IPS-NIHi11 (cell line): Measurements from ENCODE around the gene STK32C.

Source experiments
- DNase-seq: peaks from one replicate; pipeline ENCODE4 v3.0.0; 2012; ENCODE audit warnings: mixed read lengths, low spot score

The STK32C gene

GRCh38 chr10:132265890-132266496 lies 41.8 kb downstream of the STK32C start:
- DNase-seq = no peak

DNA sequence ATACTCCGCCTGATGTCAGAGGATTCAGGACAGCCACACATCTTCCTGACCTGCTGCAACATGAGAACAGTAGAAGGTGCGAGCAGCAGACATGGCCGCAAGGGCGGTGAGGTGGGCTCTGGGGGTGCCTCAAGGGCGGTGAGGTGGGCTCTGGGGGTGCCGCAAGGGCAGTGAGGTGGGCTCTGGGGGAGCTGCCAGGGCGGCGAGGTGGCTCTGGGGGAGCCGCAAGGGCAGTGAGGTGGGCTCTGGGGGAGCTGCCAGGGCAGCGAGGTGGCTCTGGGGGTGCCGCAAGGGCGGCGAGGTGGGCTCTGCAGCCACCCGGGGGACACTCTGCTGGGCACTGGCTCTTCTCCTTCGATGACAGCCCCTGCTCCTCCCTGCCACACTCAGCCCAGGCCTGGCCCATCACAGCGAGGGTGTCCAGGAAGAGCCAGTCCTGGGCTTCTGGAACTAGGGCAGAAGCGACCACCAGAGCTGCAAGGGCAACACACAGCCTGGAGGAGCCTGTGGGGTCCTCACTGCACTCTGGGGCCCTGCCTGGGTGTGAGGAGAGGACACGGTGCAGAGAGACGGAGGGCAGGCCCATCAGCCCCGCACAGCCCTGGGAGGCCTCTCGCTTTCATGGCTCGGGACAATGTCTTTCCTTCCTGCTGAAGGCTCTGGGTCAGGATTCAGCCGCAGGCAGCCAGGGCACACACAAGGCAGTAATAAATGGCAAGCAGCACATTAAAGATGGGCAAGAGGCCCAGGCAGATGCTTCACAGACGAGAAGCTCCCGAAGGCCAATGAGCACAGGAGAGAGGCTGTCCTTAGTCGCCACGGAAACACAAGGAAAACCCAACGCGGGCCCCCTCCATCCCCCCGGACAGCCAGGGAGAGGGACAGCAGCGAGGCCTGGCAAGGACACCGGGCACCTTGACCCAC lies 42.5 kb downstream of the STK32C start:
- DNase-seq = no peak

DNA sequence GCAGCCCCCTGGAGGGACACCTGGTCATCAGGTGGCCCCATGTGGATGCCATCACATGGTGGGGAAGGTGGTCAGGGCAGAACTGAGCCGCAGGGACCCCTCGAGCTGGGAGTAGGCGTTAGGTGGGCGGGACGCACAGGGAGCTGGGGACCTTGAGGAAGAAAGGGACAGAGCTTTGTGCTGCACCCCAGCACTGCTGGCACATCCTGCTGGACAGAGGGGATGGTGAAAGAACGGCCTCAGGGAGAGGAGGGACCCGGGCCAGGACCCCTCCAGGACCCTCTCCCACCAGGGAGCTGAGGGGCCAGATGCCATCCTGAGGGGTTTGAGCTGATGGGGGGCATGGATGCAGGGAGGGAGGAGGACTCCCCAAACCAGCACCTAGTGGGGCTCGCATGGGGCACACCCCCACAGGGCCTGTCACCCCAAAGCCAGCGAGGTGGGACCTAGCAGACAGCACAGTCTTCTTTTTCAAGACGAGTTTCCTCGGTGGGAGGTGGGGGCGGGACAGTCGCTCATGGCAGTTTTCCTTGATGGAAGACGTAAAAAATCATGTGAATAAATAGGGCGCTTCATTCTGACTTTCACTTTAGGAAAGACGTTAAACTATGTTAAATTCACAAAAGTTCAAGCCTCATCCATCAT lies 43.3 kb downstream of the STK32C start:
- DNase-seq = no peak

- no peak for DNase-seq
Measured at GRCh38 chr10:132263866-132264265, 43.9 kb downstream of the STK32C start.

DNA sequence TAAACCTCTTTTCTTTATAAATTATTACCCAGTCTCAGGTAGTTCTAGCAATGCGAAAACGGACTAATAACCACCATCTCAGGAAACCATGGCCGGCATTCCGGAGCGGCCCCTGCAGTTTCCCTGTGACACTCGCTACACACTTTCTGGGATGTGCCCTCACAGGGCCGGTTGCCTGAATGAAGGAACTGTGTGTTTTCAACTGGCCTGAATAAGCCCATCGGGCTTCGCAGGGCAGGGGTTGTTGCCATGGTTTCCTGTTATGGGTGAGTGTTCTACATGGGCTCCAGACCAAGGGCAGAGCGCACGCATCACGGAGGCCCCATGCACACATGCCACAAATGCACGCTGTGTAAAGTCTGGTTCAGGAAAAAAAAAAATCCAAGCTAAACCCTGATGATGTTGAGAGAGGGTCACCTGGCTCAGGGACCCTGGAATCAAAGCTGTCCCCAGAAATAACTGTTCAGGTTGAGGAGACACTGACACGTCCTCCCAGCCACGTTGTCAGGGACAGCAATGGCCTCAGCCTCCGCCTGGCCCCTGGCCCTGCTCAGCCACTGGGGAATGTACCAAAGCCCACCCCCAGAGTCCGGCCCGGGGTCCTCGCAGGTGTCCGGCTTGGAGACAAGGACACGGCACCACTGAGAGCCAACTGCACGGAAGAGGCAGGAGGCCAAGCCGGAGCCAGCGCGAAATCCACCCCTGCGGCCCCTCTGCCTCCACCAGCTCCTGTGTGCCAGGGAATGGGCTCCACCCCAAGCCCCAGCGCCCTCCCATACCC lies 47.9 kb downstream of the STK32C start:
- DNase-seq = no peak

- no peak for DNase-seq
Measured at GRCh38 chr10:132258423-132258822, 49.3 kb downstream of the STK32C start.

- no peak for DNase-seq
Measured at GRCh38 chr10:132257907-132258306, 49.8 kb downstream of the STK32C start.

DNA sequence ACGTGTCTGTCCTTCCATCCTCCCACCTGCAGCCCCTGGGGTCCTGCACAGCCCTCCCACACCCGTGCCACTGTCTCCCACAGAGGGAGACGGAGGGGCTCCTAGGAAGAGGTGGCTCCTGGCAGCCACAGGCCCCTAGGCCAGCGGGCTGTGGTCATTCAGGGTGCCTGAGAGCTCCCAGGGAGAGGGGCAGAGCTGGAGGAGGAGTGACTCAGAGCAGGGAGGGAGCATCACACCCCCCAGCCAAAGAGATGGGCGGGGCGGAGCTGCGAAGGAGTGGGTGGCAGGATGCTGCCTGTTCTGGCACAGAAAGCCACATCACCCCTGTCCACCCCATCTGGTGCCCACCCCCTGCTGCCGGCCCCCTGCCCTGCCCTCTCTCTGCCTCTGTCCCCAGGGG lies 50.5 kb downstream of the STK32C start:
- no peak for DNase-seq

GRCh38 chr10:132256866-132257265 lies 50.9 kb downstream of the STK32C start:
- DNase-seq = no peak

- DNase-seq = no peak
Measured at GRCh38 chr10:132255489-132256344, 52.0 kb downstream of the STK32C start.

DNA sequence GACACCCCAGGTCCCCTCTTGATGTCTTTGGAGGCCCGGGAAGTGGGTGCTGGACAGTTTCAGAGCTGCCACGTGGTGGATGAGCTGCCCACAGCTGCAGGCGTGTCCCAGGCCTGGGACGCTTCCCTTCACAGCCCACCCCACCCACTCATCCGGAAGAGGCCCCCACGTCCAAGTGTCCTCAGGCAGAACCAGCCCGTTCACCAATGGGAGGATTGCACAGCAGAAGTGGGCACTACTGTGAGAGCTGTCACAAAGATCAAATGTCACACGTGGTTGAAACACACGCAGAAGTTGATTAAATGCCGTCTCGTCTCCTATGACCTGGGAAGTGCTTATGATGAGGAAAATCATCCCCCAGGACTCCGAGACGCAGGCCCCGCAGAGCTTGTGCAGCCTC lies 52.9 kb downstream of the STK32C start:
- no peak for DNase-seq

GRCh38 chr10:132253092-132253687 lies 54.6 kb downstream of the STK32C start:
- no peak for DNase-seq

DNA sequence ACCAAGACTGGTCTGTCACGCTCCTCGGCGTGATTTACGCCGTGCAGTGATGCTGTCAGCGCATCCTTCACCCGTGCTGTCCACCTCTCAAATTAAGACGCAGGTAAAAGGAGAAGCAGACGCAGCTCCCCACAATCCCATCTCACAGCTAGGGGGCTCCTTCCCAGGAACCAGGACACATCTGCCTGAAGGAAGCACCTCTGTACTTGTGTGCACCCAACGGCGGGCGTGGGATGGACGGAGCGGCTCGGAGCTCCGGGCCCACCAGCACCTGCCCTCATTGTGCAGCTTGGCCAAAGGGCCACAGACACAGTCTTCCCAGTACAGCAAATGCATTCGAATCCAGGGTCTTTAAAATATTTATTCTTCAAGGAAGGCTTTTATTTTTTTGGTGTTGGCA lies 55.3 kb downstream of the STK32C start:
- DNase-seq = no peak

- DNase-seq = no peak
Measured at GRCh38 chr10:132251928-132252327, 55.8 kb downstream of the STK32C start.

DNA sequence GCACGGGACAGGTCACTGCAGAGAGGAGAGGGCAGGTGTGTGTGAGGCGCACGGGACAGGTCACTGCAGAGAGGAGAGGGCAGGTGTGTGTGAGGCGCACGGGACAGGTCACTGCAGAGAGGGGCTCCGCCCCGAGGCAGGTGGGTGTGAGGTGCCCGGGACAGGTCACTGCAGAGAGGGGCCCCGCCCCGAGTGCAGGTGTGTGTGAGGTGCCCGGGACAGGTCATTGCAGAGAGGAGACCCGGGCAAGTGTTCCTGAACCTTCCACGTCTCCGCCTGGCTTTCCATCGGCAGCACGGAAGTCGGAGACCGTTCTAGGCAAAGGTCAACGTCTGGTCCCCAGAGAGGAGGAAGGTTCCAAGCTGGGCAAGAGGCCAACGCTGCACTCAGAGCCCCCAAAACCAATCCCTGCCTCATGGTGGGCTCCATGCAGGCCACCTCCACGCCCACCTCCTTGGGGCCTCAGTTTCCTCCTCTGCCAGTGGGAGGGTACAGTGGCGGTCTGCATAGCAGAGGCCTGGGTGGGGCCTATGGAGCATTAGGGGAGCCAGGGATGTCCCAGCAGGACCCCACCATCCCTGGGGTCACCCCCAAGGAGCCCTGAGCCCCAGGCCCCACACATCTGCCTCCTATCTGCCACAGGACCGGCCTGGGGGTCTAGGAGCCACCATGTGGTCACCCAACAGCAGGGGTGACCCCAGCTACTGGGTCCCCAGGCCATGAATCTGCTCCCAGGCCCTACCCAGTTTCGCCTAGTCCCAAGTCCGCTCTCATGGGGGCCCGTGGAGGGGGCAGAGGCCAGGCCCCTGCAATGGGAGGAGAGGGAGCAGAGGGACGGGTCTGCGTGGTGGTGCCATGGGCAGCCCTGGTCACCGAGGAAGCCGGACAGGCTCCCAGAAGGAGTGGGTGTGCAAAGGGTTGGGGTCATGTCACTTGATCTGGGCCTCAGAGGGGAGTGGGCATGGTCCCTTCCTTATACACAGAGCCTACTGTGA lies 57.0 kb downstream of the STK32C start:
- DNase-seq = no peak

DNA sequence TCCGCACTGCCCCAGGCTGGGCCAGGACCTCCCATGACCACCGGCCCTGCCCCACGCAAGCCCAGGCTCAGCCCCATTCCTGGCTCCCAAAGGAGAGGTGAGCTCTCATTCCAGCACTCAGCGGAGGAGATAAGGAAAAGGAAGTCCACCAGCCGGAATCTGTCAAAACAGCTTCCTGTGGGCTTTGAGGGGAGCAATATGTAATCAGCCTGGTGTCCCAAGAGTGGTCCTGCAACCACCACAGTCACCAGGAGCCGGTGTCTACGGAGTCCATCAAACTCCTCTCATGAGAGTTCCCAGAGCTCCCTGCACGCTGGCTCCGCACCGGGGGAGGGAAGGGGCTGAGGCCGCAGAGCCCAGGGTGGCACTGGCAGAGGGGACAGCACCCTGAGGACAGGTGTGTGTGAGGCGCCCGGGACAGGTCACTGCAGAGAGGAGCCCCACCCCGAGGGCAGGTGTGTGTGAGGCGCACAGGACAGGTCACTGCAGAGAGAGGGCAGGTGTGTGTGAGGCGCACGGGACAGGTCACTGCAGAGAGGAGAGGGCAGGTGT lies 57.9 kb downstream of the STK32C start:
- DNase-seq = no peak

DNA sequence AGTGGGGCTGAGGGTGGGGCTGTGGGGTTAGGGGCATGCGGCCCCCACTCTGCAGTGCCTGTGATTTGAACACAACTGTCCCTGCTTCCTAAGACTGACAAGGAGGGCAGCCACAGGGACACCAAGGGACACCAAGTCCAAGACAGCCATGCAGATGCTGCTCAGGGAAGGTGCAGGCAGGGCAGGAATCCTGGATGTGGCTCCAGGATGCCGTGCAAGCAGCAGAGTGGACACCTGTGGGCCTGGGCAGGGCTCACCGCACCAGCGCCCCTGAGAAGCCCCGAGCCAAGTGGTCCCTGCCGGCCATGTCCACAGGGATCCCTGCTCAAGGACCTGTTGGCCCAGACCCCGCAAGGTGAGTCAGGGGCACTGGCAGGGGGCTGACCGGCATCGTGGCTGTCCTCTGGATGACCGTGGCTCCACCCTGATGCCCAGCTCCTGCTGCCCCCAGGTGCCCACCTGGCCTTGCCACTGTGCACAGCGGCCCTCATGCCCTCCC lies 58.5 kb downstream of the STK32C start:
- no peak for DNase-seq

DNA sequence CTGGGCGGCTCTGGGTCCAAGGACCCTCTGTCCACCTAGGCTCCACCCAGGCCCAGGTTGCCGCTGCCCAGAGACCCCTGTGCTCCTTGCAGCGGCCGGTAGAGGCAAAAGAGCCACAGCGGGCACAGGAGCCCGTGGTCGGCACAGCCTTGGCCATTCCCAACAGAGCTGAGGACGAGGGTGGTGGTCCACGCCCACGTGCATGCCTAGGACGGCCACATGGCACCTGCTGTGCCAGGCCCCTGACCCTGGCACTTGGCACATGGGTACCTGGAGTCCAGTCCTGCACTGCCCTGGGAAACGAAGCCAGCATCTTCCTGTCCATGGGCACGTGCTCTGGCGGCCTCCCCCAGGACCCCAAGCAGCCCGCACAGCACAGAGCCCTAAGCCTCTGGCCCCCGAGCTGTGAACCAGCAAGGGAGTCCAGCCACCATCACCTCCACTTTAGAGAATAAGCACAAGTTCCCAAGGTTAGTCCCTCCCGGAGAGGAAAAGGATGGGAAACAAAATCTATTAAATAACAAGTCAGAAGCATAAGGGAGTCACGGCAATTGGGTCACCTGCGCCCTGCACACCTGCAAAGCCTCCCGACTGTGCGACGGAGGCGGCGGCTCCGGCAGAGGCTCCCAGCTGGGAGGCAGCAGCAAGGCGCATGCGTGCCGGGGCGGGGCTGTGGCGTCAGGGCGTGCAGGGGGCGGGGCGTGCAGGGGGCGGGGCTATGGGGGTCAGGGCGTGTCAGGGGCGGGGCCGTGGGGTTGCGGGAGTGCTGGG lies 59.1 kb downstream of the STK32C start:
- DNase-seq = peak; percentile 98
